Psoas muscle (tissue), 8 donors: ENCODE data around the gene CISH. TPM values are rescaled to one million over a fixed set of nuclear protein-coding genes. Genes with fewer than 3 reads are reported as not detected.
A peak's percentile ranks its signal among the peaks of the same experiment; 100 is the strongest.

Experiments used
- ATAC-seq, 4 donors: fragments of 200-7000 bp; cut with Tn5 transposase; one replicate each; pipeline ENCODE4 v1.9.1; 2020; ENCODE audit warnings: moderate library complexity in 3 of 4, mild to moderate bottlenecking in 2 of 4
- DNase-seq, 2 donors: peaks; one replicate each; pipeline ENCODE4 v3.0.0-alpha.2; 2020
- H3K27ac ChIP-seq: fragments of 200-600 bp; one replicate; pipeline ENCODE4 v1.8.0; 2022
- H3K27me3 ChIP-seq, 3 donors: fragments of 200-600 bp in 1 of 3; one replicate each; pipeline versions ENCODE4 v1.6.1 to v1.8.0; 2013 to 2022; ENCODE audit warnings: low read length in 2 of 3, mild to moderate bottlenecking in 2 of 3, moderate library complexity in 1 of 3; ENCODE audit not compliant: insufficient read depth in 3 of 3
- H3K36me3 ChIP-seq, 2 donors: fragments of 200-600 bp in 1 of 2; one replicate each; pipeline versions ENCODE4 v1.6.1 to v1.8.0; 2013 to 2022; ENCODE audit warnings: low read depth in 1 of 2, mild to moderate bottlenecking in 1 of 2, moderate library complexity in 1 of 2; ENCODE audit not compliant: insufficient read depth in 1 of 2
- H3K4me1 ChIP-seq: fragments of 200-600 bp; one replicate; pipeline ENCODE4 v1.8.0; 2022
- H3K4me3 ChIP-seq: fragments of 200-600 bp; one replicate; pipeline ENCODE4 v1.8.0; 2022; ENCODE audit warnings: mild to moderate bottlenecking
- H3K9me3 ChIP-seq: fragments of 200-600 bp; one replicate; pipeline ENCODE4 v1.8.0; 2022
- CTCF ChIP-seq: fragments of 200-600 bp; IDR thresholded peaks from one replicate; pipeline ENCODE4 v1.8.0; 2022; ENCODE audit warnings: antibody characterized with exemption
- WGBS, 3 donors: extraction: QIAGEN DNeasy Blood & Tissue Kit; methylation state at CpG; one replicate each; pipeline versions ENCODE4 v1.1.6 to v1.1.7; 2013; 5-methylcytosine and 5-hydroxymethylcytosine counted together
- intact Hi-C, 2 donors: fragments of 100-400 bp; cut with DNase I; formaldehyde crosslinking; loops; one replicate each; pipeline versions ENCODE4 v1.11.0 to v1.14.2; 2022
- polyA plus RNA-seq, 3 donors: library from polyadenylated mRNA; stranded (reverse); fragments of 200-250 nt; gene quantifications; one replicate each; pipeline ENCODE4 v1.2.3, GENCODE V29; 2013
- total RNA-seq, 4 donors: library from RNA; stranded (reverse); fragmentation: NEBNext Ultra II Directional in 2 of 4; extraction: Animal tissue kit (Norgen Biotek cat#: 25700) in 2 of 4; gene quantifications; one replicate each; pipeline versions ENCODE4 v1.2.1 to v1.2.4, GENCODE V29; 2021 to 2023
- donor health status: healthy with polysubstance abuse.
- donor health status: DM: no; HTN: no; CAD: no; lungs with moderate emphysema.
- donor health status: Bipolar disorder and iron deficiency.
- donor health status: healthy.
- donor health status: DM: yes; HTN: yes; CAD: no.
- donor health status: DM: no; HTN: no; CAD: no.
- donor health status: DM: no; HTN: no; CAD: no.
- donor health status: DM: yes; HTN: yes; CAD: no.

The CISH gene
- total and polyA plus RNA-seq, 7 donors = 12.8 to 75.1 (median 26.3) TPM

GRCh38 chr3:50600141-50600753 is 11.3 kb downstream of the CISH start:
- intact Hi-C loops = loop anchor here in 1 of 2 donors (2.0 kb wide), 1 partner anchor 15 kb away; no protein-coding TSS in a partner anchor
- Histone ChIP-seq H3K27me3 (no peaks in the 10 kb centered on the region), H3K4me3 (no peak overlapping the region), H3K4me1 (peaks cover 50% of the 10 kb centered on the region), H3K27ac (peak overlapping the region; percentile 91), H3K9me3 (no peaks in the 10 kb centered on the region), H3K36me3 (peaks cover 3 to 5% of the 10 kb centered on the region in 2 donors)
- no peak for TF ChIP-seq CTCF
- 35 to 50% (median 44%) methylated on average over 9 of the region's 9 CpGs for WGBS, 3 donors
- peak in 1 of 2 donors; percentile 63 for DNase-seq
- no peak for ATAC-seq

GRCh38 chr3:50599716-50600118 is 11.9 kb downstream of the CISH start:
- H3K4me1 ChIP-seq = peaks cover 46% of the 10 kb centered on the region
- intact Hi-C loops = loop anchor here in 1 of 2 donors (2.0 kb wide), 1 partner anchor 15 kb away; no protein-coding TSS in a partner anchor
- ATAC-seq (no peak), DNase-seq (no peak)
- H3K4me3 ChIP-seq = no peak overlapping the region
- WGBS, 3 donors = 46 to 75% (median 49%) methylated on average over 1 of the region's 1 CpG
- H3K27ac ChIP-seq = peak overlapping the region; percentile 91
- H3K27me3 ChIP-seq = no peaks in the 10 kb centered on the region
- H3K9me3 ChIP-seq = no peaks in the 10 kb centered on the region
- peaks cover 1 to 5% of the 10 kb centered on the region in 2 donors for H3K36me3 ChIP-seq
- TF ChIP-seq CTCF = no peak

- Histone ChIP-seq H3K36me3 (no peaks in the 10 kb centered on the region), H3K4me1 (peaks cover 41% of the 10 kb centered on the region), H3K27me3 (no peaks in the 10 kb centered on the region), H3K4me3 (no peak overlapping the region), H3K9me3 (no peaks in the 10 kb centered on the region), H3K27ac (peak overlapping the region; percentile 91)
- ATAC-seq (no peak), DNase-seq (no peak)
- intact Hi-C loops = no loop called here
- no peak for TF ChIP-seq CTCF
- 73 to 84% (median 75%) methylated on average over 6 of the region's 6 CpGs for WGBS, 3 donors
These were observed 12.4 kb downstream of the CISH start for GRCh38 chr3:50599115-50599715.

GRCh38 chr3:50594253-50594785 is 17.3 kb downstream of the CISH start:
- Histone ChIP-seq H3K27ac (no peak overlapping the region), H3K36me3 (no peaks in the 10 kb centered on the region), H3K4me3 (no peak overlapping the region), H3K4me1 (peaks cover 16% of the 10 kb centered on the region), H3K9me3 (no peaks in the 10 kb centered on the region), H3K27me3 (no peaks in the 10 kb centered on the region)
- DNase-seq (peak in 1 of 2 donors; percentile 55), ATAC-seq (peak in 1 of 4 donors; percentile 19)
- WGBS, 3 donors = 9 to 26% (median 14%) methylated on average over 2 of the region's 2 CpGs
- TF ChIP-seq CTCF = no peak
- intact Hi-C loops = no loop called here
